ENCODE results near the gene ATP11C.
"Not testable (repeated sequence)": the region's sequence is repeated elsewhere in the genome, so short reads cannot be mapped to it uniquely, and the experiment has no call there.

Gene ATP11C

DNA sequence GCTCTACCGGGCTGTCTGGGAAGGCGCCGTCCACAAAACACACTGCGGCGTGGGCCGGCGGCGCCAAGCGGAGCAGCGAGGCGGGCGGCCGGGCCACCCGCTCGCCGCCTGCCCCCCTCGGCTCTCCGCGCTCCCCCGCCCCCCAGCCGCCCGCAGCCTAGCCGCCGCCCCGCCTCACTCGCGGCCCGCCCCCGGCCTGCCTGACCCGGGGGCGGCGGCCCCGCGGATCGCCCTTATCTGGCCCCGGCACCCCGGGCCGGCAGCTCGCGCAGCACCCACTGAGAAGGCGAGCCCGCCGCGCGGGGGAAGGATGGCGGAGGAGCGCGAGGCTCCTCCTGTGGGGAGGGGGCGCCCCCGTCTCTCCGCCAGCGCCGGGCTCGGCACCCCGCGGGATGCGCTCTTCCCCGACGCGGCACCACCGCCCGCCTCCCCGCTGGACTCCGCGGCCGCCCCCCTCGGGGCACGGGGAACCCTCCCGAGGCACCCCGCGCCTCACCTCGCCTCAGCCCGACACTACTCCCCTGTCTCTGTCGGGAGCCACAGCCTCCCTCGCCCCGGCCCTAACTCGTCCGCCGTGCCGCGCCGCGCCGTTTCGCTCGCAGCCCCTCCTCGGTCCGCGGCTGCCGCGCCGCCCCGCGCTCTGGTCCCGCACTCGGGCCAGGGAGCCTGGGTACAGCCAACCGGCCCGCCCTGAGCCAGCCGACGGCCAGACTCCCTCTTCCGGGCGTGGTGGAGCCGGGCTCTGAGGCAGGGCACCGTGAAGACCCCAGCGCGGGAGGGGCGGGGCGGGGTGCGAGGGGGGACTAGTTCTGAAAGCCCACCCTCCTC lies 566 bp downstream of the ATP11C start:
- peaks cover 29% of the 10 kb centered on the region for H3K4me1 Mint-ChIP-seq
- no peaks in the 10 kb centered on the region for H3K27me3 Mint-ChIP-seq
- peak overlapping the region; percentile 98 for H3K27ac Mint-ChIP-seq
- H3K9me3 Mint-ChIP-seq: no peaks in the 10 kb centered on the region
- peak overlapping the region; percentile 88 for H3K4me3 Mint-ChIP-seq
- H3K36me3 Mint-ChIP-seq: no peaks in the 10 kb centered on the region

DNA sequence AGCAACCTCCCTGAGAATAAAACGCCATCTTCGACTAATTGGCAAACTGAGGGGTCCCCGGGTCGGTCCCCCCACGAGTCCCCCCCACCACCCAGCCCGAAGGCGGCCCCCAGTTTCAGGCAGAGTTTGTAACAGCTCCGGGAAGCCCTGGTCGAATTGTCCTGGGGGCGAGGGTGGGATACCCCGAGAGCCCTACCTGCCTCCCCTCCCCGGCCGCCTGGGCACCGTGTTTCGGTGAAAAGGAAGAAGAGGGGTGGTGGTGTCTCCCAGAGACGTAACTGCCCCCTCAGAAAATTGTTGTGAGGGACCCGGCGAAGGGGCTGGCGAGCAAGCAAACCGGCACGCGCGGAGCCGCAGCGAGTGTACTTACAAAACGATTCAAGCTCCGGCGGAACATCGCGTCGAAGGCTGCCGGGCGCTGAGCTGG lies 1.2 kb downstream of the ATP11C start:
- no peaks in the 10 kb centered on the region for H3K9me3 Mint-ChIP-seq
- peak overlapping the region; percentile 82 for H3K4me3 Mint-ChIP-seq
- no peaks in the 10 kb centered on the region for H3K36me3 Mint-ChIP-seq
- H3K27me3 Mint-ChIP-seq: no peaks in the 10 kb centered on the region
- H3K27ac Mint-ChIP-seq: no peak overlapping the region
- peaks cover 29% of the 10 kb centered on the region for H3K4me1 Mint-ChIP-seq

DNA sequence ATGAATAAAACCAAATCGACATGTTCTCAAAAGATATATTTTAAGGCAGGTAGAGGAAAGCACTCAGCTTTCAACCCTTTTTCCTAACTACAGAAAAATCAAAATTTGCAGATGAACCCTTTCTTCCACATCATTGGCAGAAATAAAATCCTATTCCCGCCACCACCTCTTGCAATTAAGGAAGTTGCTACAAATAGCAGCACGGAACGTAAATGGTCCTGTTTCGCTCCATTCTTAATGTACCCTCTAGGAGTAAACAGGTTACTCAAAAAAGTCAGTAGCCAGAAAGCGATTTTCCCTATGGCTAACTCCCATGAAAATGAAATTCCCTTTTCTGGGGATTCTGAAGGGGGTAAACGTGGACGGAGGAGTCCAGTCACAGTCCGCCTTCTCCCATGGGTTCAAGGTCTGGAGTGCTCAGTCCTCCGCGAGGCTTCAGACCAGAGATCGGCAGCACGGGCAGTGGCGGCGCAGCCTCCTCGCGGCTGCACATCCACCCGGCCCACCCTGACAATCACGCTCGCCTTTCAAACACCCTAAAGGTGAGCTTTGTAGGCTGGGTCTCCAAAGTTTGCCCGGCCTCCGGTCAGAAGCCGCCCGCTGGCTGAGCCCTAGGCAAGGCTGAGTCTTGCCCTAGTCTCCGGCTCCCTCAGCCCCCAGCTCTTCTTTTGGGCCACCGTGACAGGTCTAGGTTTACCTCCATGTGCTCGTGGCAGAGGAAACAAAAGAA lies 1.8 kb downstream of the ATP11C start:
- Mint-ChIP-seq H3K27me3 (no peaks in the 10 kb centered on the region), H3K27ac (peak overlapping the region; percentile 43), H3K36me3 (no peaks in the 10 kb centered on the region), H3K4me3 (peak overlapping the region; percentile 82), H3K4me1 (peaks cover 33% of the 10 kb centered on the region), H3K9me3 (no peaks in the 10 kb centered on the region)

DNA sequence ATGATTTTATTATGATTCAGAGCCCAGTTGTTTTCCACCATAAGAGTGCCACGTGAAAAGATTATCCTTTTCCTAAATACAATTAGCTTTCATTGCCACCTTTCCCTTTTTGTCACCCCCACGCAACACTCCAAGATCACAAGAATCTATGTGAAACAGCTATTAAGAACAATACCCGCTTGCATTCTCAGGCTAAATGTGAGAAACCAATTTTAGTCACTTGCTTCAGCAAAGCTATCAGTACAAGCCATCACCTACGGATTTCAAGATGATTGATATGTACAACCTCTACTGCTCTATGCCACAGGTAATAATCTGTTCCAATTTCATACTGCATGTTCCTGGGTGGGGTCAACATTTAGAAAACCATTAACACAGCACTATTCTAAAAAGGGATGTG lies 2.5 kb downstream of the ATP11C start:
- H3K4me3 Mint-ChIP-seq: peak overlapping the region; percentile 82
- no peaks in the 10 kb centered on the region for H3K9me3 Mint-ChIP-seq
- no peaks in the 10 kb centered on the region for H3K27me3 Mint-ChIP-seq
- peak overlapping the region; percentile 43 for H3K27ac Mint-ChIP-seq
- no peaks in the 10 kb centered on the region for H3K36me3 Mint-ChIP-seq
- peaks cover 40% of the 10 kb centered on the region for H3K4me1 Mint-ChIP-seq

DNA sequence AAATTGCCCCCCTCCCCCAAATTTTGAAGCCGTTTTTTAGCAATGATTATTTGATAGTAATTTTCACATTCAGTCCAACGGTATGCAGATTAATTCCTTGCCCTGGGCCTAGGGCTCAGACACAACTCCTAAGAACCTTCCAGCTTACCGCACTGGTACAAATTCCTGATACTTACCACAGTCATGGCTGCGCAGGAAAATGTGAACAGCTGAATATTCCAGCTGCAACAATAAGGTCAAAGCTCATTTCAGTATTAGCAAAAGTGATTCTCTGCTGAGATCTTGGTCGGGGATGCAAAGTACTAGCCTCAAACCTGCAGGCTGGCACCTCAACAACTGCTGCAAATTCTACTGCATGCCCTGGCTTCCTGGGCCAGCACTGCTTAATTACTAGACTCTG lies 3.0 kb downstream of the ATP11C start:
- peak overlapping the region; percentile 82 for H3K4me3 Mint-ChIP-seq

DNA sequence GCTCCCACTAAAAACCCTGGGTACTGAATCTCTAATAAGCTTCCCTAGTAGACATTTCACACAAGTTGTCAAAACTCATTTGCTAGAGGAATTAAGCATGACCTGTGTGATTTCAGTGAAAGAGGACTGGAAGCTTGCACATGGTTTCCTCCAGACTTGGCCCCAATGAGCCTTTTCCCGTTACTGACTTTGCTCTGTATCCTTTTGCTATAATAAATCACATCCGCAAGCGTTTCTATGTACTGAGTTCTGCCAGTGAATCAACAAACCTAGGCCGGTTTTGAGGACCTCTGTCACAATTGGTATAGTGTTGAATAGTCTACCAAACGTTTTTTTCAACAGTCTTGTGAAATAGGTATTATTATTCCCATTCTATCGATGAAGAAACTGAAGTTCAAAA lies 8.2 kb downstream of the ATP11C start:
- H3K9me3 Mint-ChIP-seq: no peaks in the 10 kb centered on the region
- H3K4me3 Mint-ChIP-seq: no peak overlapping the region
- peaks cover 54% of the 10 kb centered on the region for H3K4me1 Mint-ChIP-seq
- H3K36me3 Mint-ChIP-seq: peaks cover 3% of the 10 kb centered on the region
- no peaks in the 10 kb centered on the region for H3K27me3 Mint-ChIP-seq
- H3K27ac Mint-ChIP-seq: no peak overlapping the region

More for the DNA sequence above, 3.0 kb downstream of the ATP11C start:
- Mint-ChIP-seq H3K27me3 (no peaks in the 10 kb centered on the region), H3K36me3 (no peaks in the 10 kb centered on the region), H3K27ac (no peak overlapping the region), H3K4me1 (peaks cover 43% of the 10 kb centered on the region), H3K9me3 (no peaks in the 10 kb centered on the region)

DNA sequence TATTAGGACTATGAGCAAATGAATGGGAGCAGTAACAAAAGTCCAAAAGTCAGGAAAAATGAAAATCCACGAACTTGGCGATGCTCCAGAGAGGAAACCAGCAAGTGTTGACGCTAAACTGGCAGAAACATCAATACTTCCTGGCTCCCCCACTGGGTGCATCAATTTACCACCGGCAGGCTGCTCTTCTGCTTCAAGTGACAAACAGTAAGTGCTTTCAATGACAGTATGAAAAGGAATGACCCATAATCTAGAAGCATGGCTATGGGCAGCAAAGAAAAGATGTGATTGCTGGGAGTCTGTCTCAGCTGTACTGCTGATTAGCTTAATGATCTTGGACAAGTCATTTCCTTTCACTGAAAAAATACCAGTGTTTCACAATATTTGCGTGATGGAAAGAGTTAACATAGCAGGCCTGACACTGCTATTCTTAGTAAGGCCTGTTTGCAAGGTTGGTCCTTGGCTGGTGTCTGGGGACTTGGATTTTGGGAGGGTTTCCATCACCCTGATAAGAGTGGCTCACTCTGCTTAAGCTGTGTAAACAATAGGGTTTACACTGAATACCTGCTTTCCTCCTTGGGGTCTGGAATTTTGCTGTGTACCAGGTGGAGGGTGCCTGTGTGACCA lies 8.7 kb downstream of the ATP11C start:
- H3K9me3 Mint-ChIP-seq: no peaks in the 10 kb centered on the region
- no peaks in the 10 kb centered on the region for H3K27me3 Mint-ChIP-seq
- peaks cover 49% of the 10 kb centered on the region for H3K4me1 Mint-ChIP-seq
- H3K36me3 Mint-ChIP-seq: peaks cover 3% of the 10 kb centered on the region
- H3K4me3 Mint-ChIP-seq: no peak overlapping the region
- H3K27ac Mint-ChIP-seq: no peak overlapping the region

DNA sequence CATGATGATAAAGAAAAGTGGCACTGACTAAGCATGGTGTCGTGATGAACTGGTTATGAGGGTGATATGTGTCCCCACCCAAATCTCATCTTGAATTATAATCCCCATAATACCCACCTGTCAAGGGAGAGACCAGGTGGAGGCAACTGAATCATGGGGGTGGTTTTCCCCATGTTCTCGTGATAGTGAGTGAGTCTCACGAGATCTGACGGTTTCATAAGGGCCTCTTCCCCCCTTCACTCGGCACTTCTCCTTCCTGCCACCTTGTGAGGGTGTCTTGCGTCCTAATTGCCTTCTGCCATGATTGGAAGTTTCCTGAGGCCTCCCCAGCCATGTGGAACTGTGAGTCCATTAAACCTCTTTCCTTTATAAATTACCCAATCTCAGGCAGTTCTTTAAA lies 11.7 kb downstream of the ATP11C start:
- H3K27me3 Mint-ChIP-seq, H3K27ac Mint-ChIP-seq, H3K9me3 Mint-ChIP-seq, H3K4me3 Mint-ChIP-seq, H3K36me3 Mint-ChIP-seq: not testable (repeated sequence)
- H3K4me1 Mint-ChIP-seq: peaks cover 54% of the 10 kb centered on the region

DNA sequence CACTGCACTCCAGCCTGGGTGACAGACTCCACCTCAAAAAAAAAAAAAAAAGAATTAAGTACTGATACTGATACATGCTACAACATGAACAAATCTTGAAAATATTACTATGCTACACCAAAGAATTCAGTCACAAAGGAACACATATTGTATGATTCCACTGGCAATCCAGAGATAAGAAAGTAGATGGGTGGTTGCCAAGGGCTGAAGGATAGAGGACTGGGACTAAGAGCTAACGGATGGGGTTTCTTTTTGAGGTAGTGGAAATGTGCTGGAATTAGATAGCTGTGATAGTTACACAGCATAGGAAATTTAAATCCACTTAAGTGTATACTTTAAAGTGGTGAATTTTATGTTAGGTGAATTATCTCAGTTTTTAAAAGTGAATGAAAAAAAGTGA lies 12.5 kb downstream of the ATP11C start:
- Mint-ChIP-seq H3K4me1 (peaks cover 46% of the 10 kb centered on the region), H3K36me3 (peaks cover 3% of the 10 kb centered on the region), H3K9me3 (no peaks in the 10 kb centered on the region), H3K27me3 (no peaks in the 10 kb centered on the region), H3K4me3 (no peak overlapping the region), H3K27ac (no peak overlapping the region)

DNA sequence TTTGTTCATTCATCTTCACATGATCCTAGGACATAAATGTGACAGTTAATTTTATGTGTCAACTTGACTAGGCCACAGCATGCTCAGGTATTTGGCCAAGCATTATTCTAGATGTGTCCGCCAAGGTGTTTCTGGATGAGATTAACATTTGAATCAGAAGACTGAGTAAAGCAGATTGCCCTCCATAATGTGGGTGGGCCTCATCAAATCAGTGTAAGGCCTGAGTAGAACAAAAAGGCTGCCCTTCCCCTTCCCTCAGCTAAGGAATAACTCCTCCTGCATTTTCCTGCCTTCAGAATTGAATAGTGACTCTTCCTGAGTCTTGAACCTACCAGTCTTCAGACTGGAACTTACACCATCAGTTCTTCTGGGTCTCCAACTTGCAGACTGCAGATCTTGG lies 18.4 kb downstream of the ATP11C start:
- no peaks in the 10 kb centered on the region for H3K9me3 Mint-ChIP-seq
- H3K27me3 Mint-ChIP-seq: no peaks in the 10 kb centered on the region
- H3K4me3 Mint-ChIP-seq: no peak overlapping the region
- peaks cover 42% of the 10 kb centered on the region for H3K4me1 Mint-ChIP-seq
- H3K27ac Mint-ChIP-seq: no peak overlapping the region
- peaks cover 4% of the 10 kb centered on the region for H3K36me3 Mint-ChIP-seq

DNA sequence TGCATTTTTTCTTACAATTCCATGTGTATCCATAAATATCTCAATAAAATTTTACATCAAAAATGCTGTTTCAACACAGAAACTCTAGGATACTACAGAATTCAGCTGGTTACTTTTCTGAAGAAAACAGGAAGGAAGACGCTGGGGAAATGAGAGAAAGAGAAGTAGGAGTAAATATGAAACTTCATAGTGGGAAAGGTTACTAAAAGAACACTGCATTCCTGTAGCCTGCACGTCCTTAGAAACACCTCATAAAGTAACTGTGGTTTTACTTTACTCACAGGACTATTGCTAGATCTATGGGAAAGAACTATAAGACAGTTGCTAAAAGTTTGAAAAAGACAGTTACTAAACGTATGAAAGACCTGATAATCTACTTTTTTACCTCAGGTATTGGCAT lies 23.1 kb downstream of the ATP11C start:
- H3K27ac Mint-ChIP-seq: peak overlapping the region; percentile 35
- H3K4me1 Mint-ChIP-seq: peaks cover 50% of the 10 kb centered on the region
- H3K36me3 Mint-ChIP-seq: peaks cover 4% of the 10 kb centered on the region
- no peaks in the 10 kb centered on the region for H3K9me3 Mint-ChIP-seq
- no peak overlapping the region for H3K4me3 Mint-ChIP-seq
- H3K27me3 Mint-ChIP-seq: no peaks in the 10 kb centered on the region

DNA sequence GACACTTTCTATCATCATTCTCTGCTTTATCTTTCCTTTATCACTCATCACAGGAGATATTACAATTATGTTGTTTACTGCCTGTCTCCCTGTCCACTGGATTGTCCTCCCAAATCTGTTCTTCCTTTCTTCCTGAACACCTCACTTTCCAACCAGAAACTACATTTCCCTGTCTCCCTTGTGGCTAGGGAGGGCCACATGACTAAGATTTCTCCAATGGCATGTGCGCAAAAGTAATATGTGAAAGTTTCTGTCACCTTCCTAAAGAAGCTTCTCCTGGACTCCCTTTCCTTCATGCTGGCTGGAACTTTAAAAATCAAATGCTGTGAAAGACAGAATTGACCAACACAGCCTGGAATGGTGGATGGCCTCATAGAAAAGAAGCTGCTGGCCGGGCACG lies 25.8 kb downstream of the ATP11C start:
- Mint-ChIP-seq H3K36me3 (peaks cover 4% of the 10 kb centered on the region), H3K27ac (no peak overlapping the region), H3K4me3 (no peak overlapping the region), H3K9me3 (no peaks in the 10 kb centered on the region), H3K4me1 (peaks cover 47% of the 10 kb centered on the region), H3K27me3 (no peaks in the 10 kb centered on the region)

DNA sequence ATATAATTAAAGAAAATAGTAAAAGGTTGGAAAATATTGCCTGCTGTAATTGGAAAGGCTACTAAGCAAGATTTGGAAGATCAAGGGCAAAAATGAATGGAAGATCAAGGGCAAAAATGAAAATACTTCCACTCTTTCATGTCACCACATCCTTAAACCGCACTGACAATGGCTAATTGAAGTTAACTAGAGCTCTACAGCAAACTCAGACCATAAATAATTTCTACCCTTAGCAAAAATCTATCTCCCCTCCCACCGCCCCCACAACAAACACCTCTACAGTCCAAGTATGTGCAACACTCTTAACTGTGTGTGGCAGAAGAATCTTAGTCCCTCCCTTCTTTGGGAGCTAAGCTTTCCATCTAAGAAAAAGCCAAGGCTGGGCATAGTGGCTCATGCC lies 27.1 kb downstream of the ATP11C start:
- Mint-ChIP-seq H3K27me3 (no peaks in the 10 kb centered on the region), H3K9me3 (no peaks in the 10 kb centered on the region), H3K4me3 (no peak overlapping the region), H3K36me3 (peaks cover 4% of the 10 kb centered on the region), H3K4me1 (peaks cover 38% of the 10 kb centered on the region), H3K27ac (no peak overlapping the region)

DNA sequence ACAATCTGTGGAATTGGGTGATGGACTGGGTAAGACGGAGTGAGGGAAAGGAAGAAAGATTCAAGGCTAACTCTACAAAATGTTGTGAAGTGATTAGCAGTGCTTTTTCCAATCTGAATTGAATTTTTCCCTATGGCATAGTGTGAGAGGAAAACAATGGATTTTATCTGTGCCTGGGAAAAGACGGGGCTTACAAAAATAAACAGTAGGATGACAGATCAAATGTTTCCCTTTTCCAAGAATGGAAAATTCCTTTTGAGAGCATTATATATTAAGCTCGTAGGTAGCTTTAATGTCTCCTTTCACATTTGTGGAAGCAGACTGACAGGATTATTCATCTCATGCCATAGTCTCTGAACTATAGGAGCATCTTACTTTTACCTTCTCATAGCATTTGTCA lies 27.8 kb downstream of the ATP11C start:
- H3K36me3 Mint-ChIP-seq: peaks cover 4% of the 10 kb centered on the region
- peaks cover 36% of the 10 kb centered on the region for H3K4me1 Mint-ChIP-seq
- no peak overlapping the region for H3K4me3 Mint-ChIP-seq
- no peaks in the 10 kb centered on the region for H3K9me3 Mint-ChIP-seq
- H3K27me3 Mint-ChIP-seq: no peaks in the 10 kb centered on the region
- H3K27ac Mint-ChIP-seq: peak overlapping the region; percentile 41

DNA sequence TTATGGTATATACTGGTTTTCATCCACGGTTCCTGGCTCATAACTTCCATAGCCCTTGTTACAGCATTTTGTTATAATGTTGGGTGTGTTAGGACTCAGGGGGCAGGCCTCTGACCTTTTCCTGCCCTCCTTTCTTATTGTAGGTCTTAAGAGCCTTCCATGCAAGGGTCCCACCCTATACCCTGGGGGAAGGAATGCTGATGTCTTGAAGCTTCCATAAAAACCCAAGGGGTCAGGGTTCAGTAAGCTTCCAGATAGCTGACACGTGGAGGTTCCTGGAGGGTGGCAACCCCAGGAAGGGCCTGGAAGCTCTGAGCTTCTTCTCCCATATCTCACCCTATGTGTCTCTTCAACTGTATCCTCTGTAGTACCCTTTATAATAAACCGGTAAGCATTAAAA lies 29.6 kb downstream of the ATP11C start:
- peaks cover 27% of the 10 kb centered on the region for H3K4me1 Mint-ChIP-seq
- no peak overlapping the region for H3K4me3 Mint-ChIP-seq
- H3K9me3 Mint-ChIP-seq: no peaks in the 10 kb centered on the region
- H3K36me3 Mint-ChIP-seq: peaks cover 2% of the 10 kb centered on the region
- no peak overlapping the region for H3K27ac Mint-ChIP-seq
- H3K27me3 Mint-ChIP-seq: no peaks in the 10 kb centered on the region

DNA sequence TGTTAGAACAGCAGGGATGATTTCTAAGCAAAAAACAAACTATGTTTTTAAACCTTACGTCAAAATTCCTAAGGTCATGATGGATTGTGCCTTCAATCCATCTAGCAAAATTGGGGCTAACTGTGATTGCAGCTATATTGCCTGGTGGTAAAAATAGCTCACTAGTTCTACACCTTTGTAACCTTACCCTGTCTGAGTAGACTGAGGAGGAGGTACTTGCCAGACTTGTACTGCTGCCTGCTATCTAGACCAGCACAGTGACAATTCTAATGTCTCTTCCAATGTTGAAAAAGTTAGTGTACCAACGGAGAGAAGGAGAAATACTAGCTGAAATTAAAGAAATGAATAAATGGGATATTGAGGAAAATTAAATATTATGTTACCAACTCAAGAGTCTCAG lies 30.3 kb downstream of the ATP11C start:
- peaks cover 22% of the 10 kb centered on the region for H3K4me1 Mint-ChIP-seq
- no peaks in the 10 kb centered on the region for H3K27me3 Mint-ChIP-seq
- H3K4me3 Mint-ChIP-seq: no peak overlapping the region
- no peak overlapping the region for H3K27ac Mint-ChIP-seq
- H3K9me3 Mint-ChIP-seq: no peaks in the 10 kb centered on the region
- H3K36me3 Mint-ChIP-seq: peaks cover 2% of the 10 kb centered on the region

All from activated naive CD4-positive, alpha-beta T cell treated with anti-CD3 and anti-CD28 coated beads, Interleukin-2, amount 50 U/mL, for 24 hours (primary cell).